ENCODE data around the gene MROH7. TPM values are rescaled to one million over a fixed set of nuclear protein-coding genes. Genes with fewer than 3 reads are reported as not detected.

MROH7 gene
- total and polyA plus RNA-seq, 2 donors, result 3.0 to 7.5 TPM

- Histone ChIP-seq H3K4me3 (ENCODE audit: low read depth, low read length) (no peak overlapping the region), H3K27ac (ENCODE audit: low read depth) (no peak overlapping the region), H3K36me3 (ENCODE audit: insufficient read depth) (no peaks in the 10 kb centered on the region), H3K4me1 (ENCODE audit: insufficient read depth) (no peaks in the 10 kb centered on the region)
- DNase-seq (ENCODE audit: extremely low spot score), result no peak
- WGBS, result 81% methylated on average over 13 of the region's 13 CpGs
Observed at GRCh38 chr1:54604572-54605370, 36.8 kb upstream of the MROH7 start.

- Histone ChIP-seq H3K27ac (ENCODE audit: low read depth) (no peak overlapping the region), H3K4me3 (ENCODE audit: low read depth, low read length) (no peak overlapping the region), H3K4me1 (ENCODE audit: insufficient read depth) (no peaks in the 10 kb centered on the region), H3K36me3 (ENCODE audit: insufficient read depth) (no peaks in the 10 kb centered on the region)
- no peak for DNase-seq (ENCODE audit: extremely low spot score)
- 88% methylated on average over 9 of the region's 9 CpGs for WGBS
Observed at GRCh38 chr1:54606096-54606989, 35.2 kb upstream of the MROH7 start.

- WGBS, result 93% methylated on average over 13 of the region's 13 CpGs
- DNase-seq (ENCODE audit: extremely low spot score), result no peak
Observed at GRCh38 chr1:54606990-54607325, 34.6 kb upstream of the MROH7 start.

GRCh38 chr1:54607821-54608565, 33.6 kb upstream of the MROH7 start:
- H3K27ac ChIP-seq (ENCODE audit: low read depth), result no peak overlapping the region
- no peak for DNase-seq (ENCODE audit: extremely low spot score)
- H3K4me3 ChIP-seq (ENCODE audit: low read depth, low read length), result no peak overlapping the region
- WGBS, result 75% methylated on average over 19 of the region's 19 CpGs
- H3K36me3 ChIP-seq (ENCODE audit: insufficient read depth), result no peaks in the 10 kb centered on the region
- no peaks in the 10 kb centered on the region for H3K4me1 ChIP-seq (ENCODE audit: insufficient read depth)

More at GRCh38 chr1:54606990-54607325, 34.6 kb upstream of the MROH7 start:
- no peak overlapping the region for H3K4me3 ChIP-seq (ENCODE audit: low read depth, low read length)
- H3K27ac ChIP-seq (ENCODE audit: low read depth), result no peak overlapping the region
- H3K4me1 ChIP-seq (ENCODE audit: insufficient read depth), result no peaks in the 10 kb centered on the region
- H3K36me3 ChIP-seq (ENCODE audit: insufficient read depth), result no peaks in the 10 kb centered on the region

- WGBS, result 78% methylated on average over 9 of the region's 9 CpGs
Observed at GRCh38 chr1:54608566-54609230, 32.9 kb upstream of the MROH7 start.

GRCh38 chr1:54609301-54609921, 32.2 kb upstream of the MROH7 start:
- Histone ChIP-seq H3K36me3 (ENCODE audit: insufficient read depth) (no peaks in the 10 kb centered on the region), H3K4me3 (ENCODE audit: low read depth, low read length) (no peak overlapping the region), H3K27ac (ENCODE audit: low read depth) (no peak overlapping the region), H3K4me1 (ENCODE audit: insufficient read depth) (no peaks in the 10 kb centered on the region)
- no peak for DNase-seq (ENCODE audit: extremely low spot score)
- 77% methylated on average over 16 of the region's 16 CpGs for WGBS

More at GRCh38 chr1:54608566-54609230, 32.9 kb upstream of the MROH7 start:
- Histone ChIP-seq H3K4me3 (ENCODE audit: low read depth, low read length) (no peak overlapping the region), H3K27ac (ENCODE audit: low read depth) (no peak overlapping the region), H3K36me3 (ENCODE audit: insufficient read depth) (no peaks in the 10 kb centered on the region), H3K4me1 (ENCODE audit: insufficient read depth) (no peaks in the 10 kb centered on the region)
- DNase-seq (ENCODE audit: extremely low spot score), result no peak

- 73% methylated on average over 6 of the region's 6 CpGs for WGBS
- H3K36me3 ChIP-seq (ENCODE audit: insufficient read depth), result no peaks in the 10 kb centered on the region
Observed at GRCh38 chr1:54610048-54610447, 31.5 kb upstream of the MROH7 start.

GRCh38 chr1:54610601-54611580, 30.7 kb upstream of the MROH7 start:
- 96% methylated on average over 18 of the region's 18 CpGs for WGBS
- DNase-seq (ENCODE audit: extremely low spot score), result no peak

More at GRCh38 chr1:54610048-54610447, 31.5 kb upstream of the MROH7 start:
- H3K27ac ChIP-seq (ENCODE audit: low read depth), result no peak overlapping the region
- H3K4me1 ChIP-seq (ENCODE audit: insufficient read depth), result no peaks in the 10 kb centered on the region
- H3K4me3 ChIP-seq (ENCODE audit: low read depth, low read length), result no peak overlapping the region
- DNase-seq (ENCODE audit: extremely low spot score), result no peak

GRCh38 chr1:54611621-54612020, 30.0 kb upstream of the MROH7 start:
- no peak for DNase-seq (ENCODE audit: extremely low spot score)
- 83% methylated on average over 8 of the region's 8 CpGs for WGBS

More at GRCh38 chr1:54610601-54611580, 30.7 kb upstream of the MROH7 start:
- H3K27ac ChIP-seq (ENCODE audit: low read depth), result no peak overlapping the region
- no peaks in the 10 kb centered on the region for H3K4me1 ChIP-seq (ENCODE audit: insufficient read depth)
- no peaks in the 10 kb centered on the region for H3K36me3 ChIP-seq (ENCODE audit: insufficient read depth)
- no peak overlapping the region for H3K4me3 ChIP-seq (ENCODE audit: low read depth, low read length)

GRCh38 chr1:54614024-54614423, 27.6 kb upstream of the MROH7 start:
- Histone ChIP-seq H3K36me3 (ENCODE audit: insufficient read depth) (no peaks in the 10 kb centered on the region), H3K4me1 (ENCODE audit: insufficient read depth) (no peaks in the 10 kb centered on the region), H3K4me3 (ENCODE audit: low read depth, low read length) (no peak overlapping the region), H3K27ac (ENCODE audit: low read depth) (no peak overlapping the region)
- DNase-seq (ENCODE audit: extremely low spot score), result no peak
- WGBS, result 77% methylated on average over 2 of the region's 2 CpGs

More at GRCh38 chr1:54611621-54612020, 30.0 kb upstream of the MROH7 start:
- H3K4me3 ChIP-seq (ENCODE audit: low read depth, low read length), result no peak overlapping the region
- no peaks in the 10 kb centered on the region for H3K4me1 ChIP-seq (ENCODE audit: insufficient read depth)
- no peaks in the 10 kb centered on the region for H3K36me3 ChIP-seq (ENCODE audit: insufficient read depth)
- no peak overlapping the region for H3K27ac ChIP-seq (ENCODE audit: low read depth)

GRCh38 chr1:54614563-54614962, 27.0 kb upstream of the MROH7 start:
- Histone ChIP-seq H3K36me3 (ENCODE audit: insufficient read depth) (no peaks in the 10 kb centered on the region), H3K27ac (ENCODE audit: low read depth) (no peak overlapping the region), H3K4me1 (ENCODE audit: insufficient read depth) (no peaks in the 10 kb centered on the region), H3K4me3 (ENCODE audit: low read depth, low read length) (no peak overlapping the region)
- WGBS, result 72% methylated on average over 8 of the region's 8 CpGs
- DNase-seq (ENCODE audit: extremely low spot score), result no peak
